Neutrophil (primary cell): ENCODE measurements around the gene PMF1.

Experiments
- H3K27ac ChIP-seq: fragments of 200-600 bp; sonication (generic); 2 replicates; pipeline ENCODE4 v1.5.1; 2016; ENCODE audit warnings: mild to moderate bottlenecking, moderate library complexity
- H3K27me3 ChIP-seq: fragments of 200-600 bp; sonication (generic); 2 replicates; pipeline ENCODE4 v1.6.0; 2016; ENCODE audit warnings: mild to moderate bottlenecking
- H3K36me3 ChIP-seq: fragments of 200-600 bp; sonication (generic); 2 replicates; pipeline ENCODE4 v1.5.1; 2017
- H3K4me1 ChIP-seq, 2 experiments: fragments of 200-600 bp in 1 of 2; sonication (generic) in 1 of 2; 1 replicate in 1 of 2; 2 replicates in 1 of 2; pipeline versions ENCODE4 v1.5.1 to v1.6.1; 2013 to 2016; ENCODE audit warnings: low read depth in 1 of 2, low read length in 1 of 2, mild to moderate bottlenecking in 1 of 2, moderate library complexity in 1 of 2; ENCODE audit not compliant: control insufficient read depth in 1 of 2, insufficient read depth in 1 of 2
- H3K4me3 ChIP-seq, 2 experiments: fragments of 200-600 bp in 1 of 2; sonication (generic) in 1 of 2; 1 replicate in 1 of 2; 2 replicates in 1 of 2; pipeline ENCODE4 v1.5.1; 2013 to 2016; ENCODE audit warnings: low read depth in 1 of 2, low read length in 1 of 2, mild to moderate bottlenecking in 1 of 2, moderate library complexity in 1 of 2
- H3K9me3 ChIP-seq: fragments of 200-600 bp; sonication (generic); 2 replicates; pipeline ENCODE4 v1.5.1; 2016
- TF ChIP-seq, protein P1 (sequence below): fragments of 200-600 bp; sonication (generic); IDR thresholded peaks from 2 replicates; pipeline ENCODE4 v1.5.1; 2016; ENCODE audit warnings: antibody characterized with exemption

Gene PMF1

DNA sequence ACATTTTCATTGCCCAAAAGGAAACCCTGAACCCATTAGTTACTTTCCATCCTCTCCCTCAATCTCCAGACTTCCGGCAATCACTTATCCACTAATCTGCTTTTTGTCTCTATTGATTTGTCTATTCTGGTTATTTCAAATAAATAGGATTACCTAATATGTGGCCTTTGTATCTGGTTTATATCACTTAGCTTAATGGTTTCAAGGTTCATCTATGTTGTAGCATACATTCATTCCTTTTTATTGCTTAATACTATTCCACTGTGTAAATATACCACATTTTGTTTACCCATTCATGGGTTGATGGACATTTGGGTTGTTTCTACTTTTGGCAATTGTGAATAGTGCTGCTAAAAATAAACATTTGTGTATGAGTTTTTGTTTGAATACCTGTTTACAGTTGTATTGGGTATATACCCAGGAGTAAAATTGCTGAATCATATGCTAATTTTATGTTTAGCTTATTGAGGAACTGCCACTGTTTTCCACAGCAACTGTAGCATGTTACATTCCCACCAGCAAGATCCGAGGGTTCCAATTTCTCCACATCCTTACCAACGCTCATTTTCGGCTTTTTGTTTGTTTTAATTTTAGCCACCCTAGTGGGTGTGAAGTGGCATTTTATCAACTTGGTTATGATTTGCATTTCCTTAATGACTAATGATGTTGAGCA lies 21.4 kb upstream of the PMF1 start:
- TF ChIP-seq, protein P1, sequence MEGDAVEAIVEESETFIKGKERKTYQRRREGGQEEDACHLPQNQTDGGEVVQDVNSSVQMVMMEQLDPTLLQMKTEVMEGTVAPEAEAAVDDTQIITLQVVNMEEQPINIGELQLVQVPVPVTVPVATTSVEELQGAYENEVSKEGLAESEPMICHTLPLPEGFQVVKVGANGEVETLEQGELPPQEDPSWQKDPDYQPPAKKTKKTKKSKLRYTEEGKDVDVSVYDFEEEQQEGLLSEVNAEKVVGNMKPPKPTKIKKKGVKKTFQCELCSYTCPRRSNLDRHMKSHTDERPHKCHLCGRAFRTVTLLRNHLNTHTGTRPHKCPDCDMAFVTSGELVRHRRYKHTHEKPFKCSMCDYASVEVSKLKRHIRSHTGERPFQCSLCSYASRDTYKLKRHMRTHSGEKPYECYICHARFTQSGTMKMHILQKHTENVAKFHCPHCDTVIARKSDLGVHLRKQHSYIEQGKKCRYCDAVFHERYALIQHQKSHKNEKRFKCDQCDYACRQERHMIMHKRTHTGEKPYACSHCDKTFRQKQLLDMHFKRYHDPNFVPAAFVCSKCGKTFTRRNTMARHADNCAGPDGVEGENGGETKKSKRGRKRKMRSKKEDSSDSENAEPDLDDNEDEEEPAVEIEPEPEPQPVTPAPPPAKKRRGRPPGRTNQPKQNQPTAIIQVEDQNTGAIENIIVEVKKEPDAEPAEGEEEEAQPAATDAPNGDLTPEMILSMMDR = no peak
- no peaks in the 10 kb centered on the region for H3K9me3 ChIP-seq
- H3K27ac ChIP-seq = peak overlapping the region; percentile 70
- H3K4me3 ChIP-seq = peak overlapping the region in 1 of 2 experiments; percentile 13
- H3K4me1 ChIP-seq = peaks cover 42 to 46% of the 10 kb centered on the region in 2 experiments
- H3K36me3 ChIP-seq = peaks cover 19% of the 10 kb centered on the region
- no peaks in the 10 kb centered on the region for H3K27me3 ChIP-seq

DNA sequence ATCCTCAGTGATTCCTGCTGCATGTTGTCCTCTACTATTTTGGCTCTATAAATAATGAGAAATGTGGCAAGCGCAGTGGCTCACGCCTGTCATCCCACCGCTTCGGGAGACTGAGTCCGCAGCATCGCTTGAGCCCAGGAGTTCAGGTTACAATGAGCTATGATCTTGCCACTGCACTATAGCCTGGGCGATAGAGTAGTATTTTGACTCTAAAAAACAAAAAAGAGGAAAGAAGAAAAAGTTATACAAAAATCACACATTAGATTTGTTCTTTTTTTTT lies 19.7 kb upstream of the PMF1 start:
- Histone ChIP-seq H3K4me1 (peaks cover 52 to 58% of the 10 kb centered on the region in 2 experiments), H3K36me3 (peaks cover 35% of the 10 kb centered on the region), H3K27me3 (no peaks in the 10 kb centered on the region), H3K9me3 (no peaks in the 10 kb centered on the region), H3K27ac (peak overlapping the region; percentile 83), H3K4me3 (peak overlapping the region; percentile 82 to 100)
- TF ChIP-seq, protein P1 = no peak

DNA sequence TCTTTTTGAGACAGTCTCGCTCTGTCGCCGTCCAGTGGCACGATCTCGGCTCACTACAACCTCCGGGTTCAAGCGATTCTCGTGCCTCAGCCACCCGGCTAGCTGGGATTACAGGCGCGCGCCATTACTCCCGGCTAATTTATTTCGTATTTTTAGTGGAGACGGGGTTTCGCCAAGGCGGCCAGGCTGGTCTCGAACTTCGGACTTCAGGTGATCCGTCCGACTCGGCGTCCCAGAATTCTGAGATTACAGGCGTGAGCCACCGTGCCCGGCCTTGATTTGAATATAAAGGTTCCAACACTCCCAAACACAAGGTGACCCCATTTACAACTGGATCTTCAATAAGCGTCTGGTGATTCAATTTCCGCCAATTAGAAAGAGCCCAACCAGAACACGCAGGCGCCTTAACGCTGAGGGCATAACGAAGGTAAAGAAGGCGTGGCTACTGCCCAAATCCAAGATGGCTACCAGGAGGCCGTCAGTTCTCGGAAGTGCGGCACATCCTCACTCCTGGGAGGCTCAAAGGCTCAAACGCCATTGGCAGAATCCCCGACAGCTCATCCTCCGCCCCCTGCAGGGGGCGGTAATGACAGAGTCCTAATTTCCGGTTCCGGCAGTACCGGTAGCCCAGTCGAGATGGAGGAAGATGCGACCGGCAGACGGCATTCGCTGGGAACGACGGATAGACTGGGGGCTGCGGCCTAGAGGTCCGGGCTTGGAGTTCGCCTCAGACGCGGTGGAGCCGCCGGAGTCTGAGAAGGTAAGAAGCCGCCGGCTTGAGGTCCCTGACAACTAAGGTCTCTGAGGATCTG lies 19.1 kb upstream of the PMF1 start, which contains the start of gene SLC25A44:
SLC25A44 (plus strand) TSS at position 617 of the 812 bp plus-strand sequence. CDS start 5,744 bp downstream, outside the sequence.
- no peaks in the 10 kb centered on the region for H3K27me3 ChIP-seq
- H3K4me1 ChIP-seq = peaks cover 54 to 63% of the 10 kb centered on the region in 2 experiments
- peaks cover 40% of the 10 kb centered on the region for H3K36me3 ChIP-seq
- H3K4me3 ChIP-seq = peak within 1 kb of the TSS; percentile 82 to 100
- H3K27ac ChIP-seq = peak within 1 kb of the TSS; percentile 83
- H3K9me3 ChIP-seq = no peaks in the 10 kb centered on the region
- TF ChIP-seq, protein P1 = peak; percentile 62

DNA sequence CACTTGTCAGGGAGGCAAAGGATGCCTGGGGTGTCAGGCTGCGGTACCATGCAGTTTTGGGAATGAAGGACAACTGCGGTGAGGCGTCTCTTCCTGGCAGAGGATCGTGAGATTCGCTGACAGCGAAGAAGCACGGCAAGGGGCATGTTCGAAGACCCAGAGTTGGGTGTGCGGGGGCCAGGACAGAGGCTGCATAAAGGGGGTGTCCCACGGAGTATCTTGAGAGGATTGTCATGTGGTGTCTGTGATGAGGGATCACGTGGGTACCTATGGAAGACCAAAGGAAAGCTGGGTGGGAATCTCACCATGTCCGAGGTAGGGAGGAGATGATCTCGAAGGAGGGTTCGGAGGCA lies 18.5 kb upstream of the PMF1 start:
- H3K27me3 ChIP-seq = no peaks in the 10 kb centered on the region

DNA sequence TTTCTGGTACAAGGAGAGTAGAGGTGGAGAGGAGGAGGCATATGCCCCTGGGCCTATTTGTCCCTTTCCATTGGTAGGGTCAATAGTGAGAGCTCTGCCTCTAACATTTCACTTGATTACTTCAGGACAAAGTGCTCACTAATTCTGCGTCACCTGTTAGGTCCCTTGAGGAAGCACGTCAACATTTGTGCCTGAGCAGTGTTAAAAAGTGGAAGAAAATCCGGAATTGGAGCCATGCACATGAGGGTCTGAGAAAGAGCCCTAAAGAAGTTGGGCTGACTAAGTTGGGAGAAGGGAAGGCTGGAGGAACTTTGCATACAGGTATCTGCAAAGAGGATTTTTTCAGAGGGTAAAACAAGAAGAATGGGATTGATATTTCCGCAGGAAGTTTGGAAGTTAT lies 17.0 kb upstream of the PMF1 start:
- Histone ChIP-seq H3K27ac (peak overlapping the region; percentile 5), H3K4me3 (no peak overlapping the region), H3K4me1 (peaks cover 76 to 85% of the 10 kb centered on the region in 2 experiments), H3K27me3 (no peaks in the 10 kb centered on the region), H3K9me3 (no peaks in the 10 kb centered on the region), H3K36me3 (peaks cover 54% of the 10 kb centered on the region)
- TF ChIP-seq, protein P1 = no peak

More for the DNA sequence above, 18.5 kb upstream of the PMF1 start:
- Histone ChIP-seq H3K4me1 (peaks cover 60 to 69% of the 10 kb centered on the region in 2 experiments), H3K36me3 (peaks cover 39% of the 10 kb centered on the region), H3K27ac (peak overlapping the region; percentile 83), H3K9me3 (no peaks in the 10 kb centered on the region), H3K4me3 (peak overlapping the region; percentile 82 to 100)
- TF ChIP-seq, protein P1 = no peak
